ENCODE results near the gene NHLRC4. TPM values are rescaled to one million over a fixed set of nuclear protein-coding genes. Genes with fewer than 3 reads are reported as not detected.

The NHLRC4 gene
- total and polyA plus RNA-seq, 2 donors (not counting 1 experiment from before 2014, with no cell fraction given) = 2.2 to 4.2 TPM

DNA sequence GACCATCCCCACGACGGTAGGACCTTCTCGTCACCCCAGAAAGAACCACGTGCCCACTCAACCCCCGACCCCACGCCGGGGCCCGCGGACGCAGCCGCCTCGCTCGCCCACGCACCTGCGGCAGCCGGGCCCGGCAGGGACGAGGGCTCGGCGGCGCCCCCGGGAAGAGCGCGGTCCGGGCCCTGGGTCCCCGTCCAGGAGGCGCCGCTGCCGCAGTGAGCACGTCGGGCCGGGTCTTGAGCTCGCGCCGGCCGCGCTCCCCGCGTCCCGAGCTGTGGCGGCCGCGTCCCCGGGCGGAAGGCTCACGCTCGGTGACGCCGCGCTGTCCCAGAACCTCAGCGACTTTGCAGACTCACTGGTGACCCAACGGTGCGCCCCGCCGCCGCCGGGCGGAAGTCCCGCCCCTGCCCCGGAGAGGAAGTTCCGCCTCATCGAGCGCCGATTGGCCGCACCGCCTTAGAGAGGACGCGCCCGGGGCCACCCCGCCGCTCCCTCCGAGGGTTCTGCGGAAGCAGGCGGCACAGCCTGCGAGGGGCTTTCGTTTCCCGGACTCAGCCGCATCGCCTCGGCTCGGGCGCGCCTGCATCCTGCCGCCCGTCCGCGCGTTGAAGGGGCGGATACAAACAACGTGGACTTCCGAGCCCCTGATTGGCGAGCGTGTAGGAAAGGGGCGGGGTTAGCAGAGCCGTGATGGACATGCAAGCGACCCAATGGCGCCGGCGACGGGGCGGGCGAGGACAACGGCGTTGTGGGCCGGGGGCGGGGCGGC is 22.3 kb downstream of the NHLRC4 start:
- ATAC-seq (ENCODE audit: low read depth) (peak; percentile 72), DNase-seq (peak; percentile 100)
- under 1% methylated on average over 107 of the region's 107 CpGs for WGBS (ENCODE audit: insufficient coverage)
- TF ChIP-seq EZH2 (IDR thresholded peaks at IDR 0.05; ENCODE audit: borderline replicate concordance, insufficient read depth, low read depth, low read length, poor library complexity, severe bottlenecking) = no peak
- TF ChIP-seq, protein P1, sequence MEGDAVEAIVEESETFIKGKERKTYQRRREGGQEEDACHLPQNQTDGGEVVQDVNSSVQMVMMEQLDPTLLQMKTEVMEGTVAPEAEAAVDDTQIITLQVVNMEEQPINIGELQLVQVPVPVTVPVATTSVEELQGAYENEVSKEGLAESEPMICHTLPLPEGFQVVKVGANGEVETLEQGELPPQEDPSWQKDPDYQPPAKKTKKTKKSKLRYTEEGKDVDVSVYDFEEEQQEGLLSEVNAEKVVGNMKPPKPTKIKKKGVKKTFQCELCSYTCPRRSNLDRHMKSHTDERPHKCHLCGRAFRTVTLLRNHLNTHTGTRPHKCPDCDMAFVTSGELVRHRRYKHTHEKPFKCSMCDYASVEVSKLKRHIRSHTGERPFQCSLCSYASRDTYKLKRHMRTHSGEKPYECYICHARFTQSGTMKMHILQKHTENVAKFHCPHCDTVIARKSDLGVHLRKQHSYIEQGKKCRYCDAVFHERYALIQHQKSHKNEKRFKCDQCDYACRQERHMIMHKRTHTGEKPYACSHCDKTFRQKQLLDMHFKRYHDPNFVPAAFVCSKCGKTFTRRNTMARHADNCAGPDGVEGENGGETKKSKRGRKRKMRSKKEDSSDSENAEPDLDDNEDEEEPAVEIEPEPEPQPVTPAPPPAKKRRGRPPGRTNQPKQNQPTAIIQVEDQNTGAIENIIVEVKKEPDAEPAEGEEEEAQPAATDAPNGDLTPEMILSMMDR (IDR thresholded peaks at IDR 0.05) = no peak
- Histone ChIP-seq H4K20me1 (ENCODE audit: control insufficient read depth, insufficient read depth, low read length, poor library complexity, severe bottlenecking) (peaks cover 41% of the 10 kb centered on the region), H3K4me1 (ENCODE audit: control insufficient read depth in 2 of 2, insufficient read depth in 2 of 2, low read length in 2 of 2) (peaks cover 14 to 30% of the 10 kb centered on the region in 2 donors), H3K79me2 (ENCODE audit: control insufficient read depth, insufficient read depth, low read length) (peaks cover 50% of the 10 kb centered on the region), H3K27ac (ENCODE audit: low read length in 2 of 2) (peak overlapping the region; percentile 85 to 88), H3K27me3 (replicated peaks in 1 of 4; ENCODE audit: control extremely low read depth in 1 of 4, control insufficient read depth in 3 of 4, insufficient read depth in 4 of 4, low read length in 3 of 4) (peaks cover 0 to 2% (median 0%) of the 10 kb centered on the region in 4 experiments), H3K4me3 (ENCODE audit: control extremely low read depth in 1 of 5, extremely low read depth in 1 of 5, insufficient read depth in 1 of 5, low read depth in 2 of 5, low read length in 4 of 5) (peak overlapping the region; percentile 66 to 89 (median 78)), H2AFZ (ENCODE audit: insufficient read depth, low read depth, low read length, poor library complexity, severe bottlenecking) (peak overlapping the region; percentile 96), H3K36me3 (replicated peaks in 1 of 2; ENCODE audit: control extremely low read depth in 1 of 2, control insufficient read depth in 1 of 2, extremely low read depth in 1 of 2, insufficient read depth in 2 of 2, low read length in 1 of 2) (no peaks in the 10 kb centered on the region), H3K9me3 (ENCODE audit: control extremely low read depth in 1 of 3, control insufficient read depth in 2 of 3, insufficient read depth in 1 of 3, low read length in 2 of 3) (no peaks in the 10 kb centered on the region), H3K9ac (ENCODE audit: low read length) (peak overlapping the region; percentile 82), H3K4me2 (replicated peaks; ENCODE audit: low read depth, low read length, poor library complexity, severe bottlenecking) (peak overlapping the region; percentile 86)
- peaks cover 46% of the 10 kb centered on the region for H3K4me1 Mint-ChIP-seq
- H3K27me3 Mint-ChIP-seq = no peaks in the 10 kb centered on the region
- peak overlapping the region; percentile 99 for H3K4me3 Mint-ChIP-seq
- CTCF ChIA-PET = interaction anchor here (1.3 kb wide), 1 partner anchor 10 kb away, joined by 5 read pairs; no protein-coding TSS in a partner anchor
- intact Hi-C loops (cut with micrococcal nuclease) = loop anchor here (1.0 to 5.0 kb wide), 6 partner anchors 10 to 187 kb away; partner anchors contain the start of genes CAPN15, DECR2, METTL26 and WDR90
- H3K27ac Mint-ChIP-seq = peak overlapping the region; percentile 100
- POLR2A ChIA-PET = interaction anchor here (0.7 to 1.3 kb wide), 3 partner anchors 9 to 22 kb away, joined by 3 read pairs; partner anchors contain the start of gene NHLRC4
- no peaks in the 10 kb centered on the region for H3K9me3 Mint-ChIP-seq (ENCODE audit: insufficient read depth)
